ENCODE data around the gene ZNF891. TPM values are rescaled to one million over a fixed set of nuclear protein-coding genes. Genes with fewer than 3 reads are reported as not detected.

Gene ZNF891
- total RNA-seq (1 to 10 TPM; 4.8 to 7.2 TPM), polyA plus RNA-seq (ENCODE audit: insufficient read depth, low read depth, low replicate concordance) (1.6 TPM)
- long read RNA-seq, donor 1, full-length matches to known transcripts, result 2 of 18 reads
- long read RNA-seq, donor 1, partial matches to known transcripts, result 9 of 18 reads
- long read RNA-seq, donor 1, other reads (novel, unspliced or antisense), result 7 of 18 reads
- long read RNA-seq, donor 2, result 0 reads

DNA sequence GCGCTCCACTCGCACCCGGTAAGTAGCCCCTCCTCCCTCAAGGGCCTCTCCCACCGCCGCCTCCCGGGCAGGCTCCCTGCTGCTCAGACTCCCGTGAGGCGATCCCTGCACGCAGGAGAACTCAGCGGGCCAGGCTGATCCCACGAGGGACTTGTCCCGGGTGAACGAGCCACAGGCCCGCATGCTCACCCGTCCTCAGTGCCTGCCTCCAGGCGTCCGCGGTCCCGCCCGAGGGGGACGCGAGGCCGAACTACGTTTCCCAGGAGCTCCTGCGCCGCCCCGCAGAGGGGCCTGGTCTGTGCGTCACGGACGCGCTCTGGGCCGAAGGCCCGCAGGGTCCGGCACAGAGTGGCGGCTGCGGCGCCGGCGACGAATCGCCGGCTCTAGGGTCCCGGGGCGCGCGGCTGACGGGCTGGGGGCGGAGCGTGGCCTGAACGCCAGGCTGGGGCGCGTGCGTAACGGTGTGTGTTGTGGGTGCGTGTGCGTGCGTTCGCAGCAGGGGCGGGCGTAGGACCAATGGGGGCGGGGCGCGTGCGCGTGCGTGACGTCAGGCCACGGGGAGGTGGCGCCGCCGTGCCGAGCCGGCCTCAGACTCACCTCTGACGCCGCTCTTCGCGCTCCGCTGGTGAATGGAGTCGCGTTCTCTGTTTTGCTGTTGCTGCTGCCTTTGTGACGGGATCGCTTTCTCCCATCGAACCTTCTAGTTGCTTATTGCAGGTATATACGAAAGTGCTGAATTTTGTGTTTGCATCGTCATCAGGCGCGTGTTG lies at the start of gene ZNF891, which contains the start of gene ZNF10:
ZNF891 (minus strand) TSS at position 237 of the 770 bp plus-strand sequence. CDS start 8,356 bp downstream, outside the sequence.
ZNF10 (plus strand) TSS at position 590 of the 770 bp plus-strand sequence. CDS start 13,866 bp downstream, outside the sequence.
- Histone ChIP-seq H3K36me3 (ENCODE audit: low read depth, missing control alignments) (no peaks in the 10 kb centered on the region), H3K27me3 (no peaks in the 10 kb centered on the region), H3K4me1 (peaks cover 3% of the 10 kb centered on the region), H3K9me3 (no peaks in the 10 kb centered on the region), H3K4me3 (peak within 1 kb of the TSS; percentile 81 to 82), H3K27ac (peak within 1 kb of the TSS; percentile 83 to 95)
- intact Hi-C loops (cut with DNase I; ENCODE audit: low total_unique reads), result no loop called here
- peak; percentile 98 for DNase-seq
- whole genome bisulfite sequencing, 2 donors, result 1 to 2% methylated on average over 11 to 85 of the region's 87 CpGs
- TF ChIP-seq, protein P1, sequence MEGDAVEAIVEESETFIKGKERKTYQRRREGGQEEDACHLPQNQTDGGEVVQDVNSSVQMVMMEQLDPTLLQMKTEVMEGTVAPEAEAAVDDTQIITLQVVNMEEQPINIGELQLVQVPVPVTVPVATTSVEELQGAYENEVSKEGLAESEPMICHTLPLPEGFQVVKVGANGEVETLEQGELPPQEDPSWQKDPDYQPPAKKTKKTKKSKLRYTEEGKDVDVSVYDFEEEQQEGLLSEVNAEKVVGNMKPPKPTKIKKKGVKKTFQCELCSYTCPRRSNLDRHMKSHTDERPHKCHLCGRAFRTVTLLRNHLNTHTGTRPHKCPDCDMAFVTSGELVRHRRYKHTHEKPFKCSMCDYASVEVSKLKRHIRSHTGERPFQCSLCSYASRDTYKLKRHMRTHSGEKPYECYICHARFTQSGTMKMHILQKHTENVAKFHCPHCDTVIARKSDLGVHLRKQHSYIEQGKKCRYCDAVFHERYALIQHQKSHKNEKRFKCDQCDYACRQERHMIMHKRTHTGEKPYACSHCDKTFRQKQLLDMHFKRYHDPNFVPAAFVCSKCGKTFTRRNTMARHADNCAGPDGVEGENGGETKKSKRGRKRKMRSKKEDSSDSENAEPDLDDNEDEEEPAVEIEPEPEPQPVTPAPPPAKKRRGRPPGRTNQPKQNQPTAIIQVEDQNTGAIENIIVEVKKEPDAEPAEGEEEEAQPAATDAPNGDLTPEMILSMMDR (IDR thresholded peaks at IDR 0.05), result no peak
- TF ChIP-seq POLR2A (IDR thresholded peaks at IDR 0.05), result peak; percentile 85

DNA sequence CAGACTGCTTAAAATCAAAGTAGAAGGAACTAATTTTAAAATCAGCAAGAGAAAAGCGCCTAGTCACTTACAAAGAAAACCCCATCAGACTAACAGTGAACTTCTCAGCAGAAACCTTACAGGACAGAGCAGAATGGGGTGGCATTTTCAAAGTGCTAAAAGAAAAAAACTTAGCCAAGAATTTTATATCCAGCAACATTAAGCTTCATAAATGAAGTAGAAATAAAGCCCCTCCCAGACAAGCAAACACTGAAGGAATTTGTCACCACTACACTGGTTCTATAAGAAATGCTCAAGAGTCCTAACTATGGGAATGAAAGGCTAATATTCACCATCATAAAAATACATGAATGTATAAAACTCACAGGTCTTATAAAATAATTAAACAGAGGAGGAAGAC lies 44.8 kb upstream of the ZNF891 start:
- DNase-seq, result no peak
- TF ChIP-seq, protein P1 (IDR thresholded peaks at IDR 0.05), result no peak
- TF ChIP-seq POLR2A (IDR thresholded peaks at IDR 0.05), result no peak
- Histone ChIP-seq H3K4me1 (no peaks in the 10 kb centered on the region), H3K4me3 (no peak overlapping the region), H3K36me3 (ENCODE audit: low read depth, missing control alignments) (no peaks in the 10 kb centered on the region), H3K9me3 (no peaks in the 10 kb centered on the region), H3K27me3 (no peaks in the 10 kb centered on the region), H3K27ac (no peak overlapping the region)
- intact Hi-C loops (cut with DNase I; ENCODE audit: low total_unique reads), result no loop called here
- WGBS, 2 donors, result 70 to 84% methylated on average over 1 of the region's 1 CpG

DNA sequence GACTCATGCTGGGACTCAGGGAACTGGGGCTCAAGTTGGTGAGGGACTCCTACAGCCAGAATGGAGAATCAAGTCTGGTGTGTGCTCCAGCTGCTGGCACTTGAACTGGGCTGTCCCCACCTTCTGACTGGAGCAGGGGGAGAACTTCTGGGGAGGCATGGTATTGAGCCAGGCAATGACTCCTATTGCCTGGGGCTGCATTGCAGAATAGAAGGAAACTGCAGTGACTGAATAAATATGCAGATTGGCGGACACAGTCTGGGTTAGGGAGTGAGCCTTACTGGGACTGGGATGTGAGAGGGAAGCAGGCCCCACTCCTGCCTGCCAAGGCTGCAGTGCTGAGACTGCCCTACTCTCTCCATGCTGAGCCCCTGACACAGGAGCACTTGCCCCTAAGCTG lies 42.4 kb upstream of the ZNF891 start:
- TF ChIP-seq POLR2A (IDR thresholded peaks at IDR 0.05), result no peak
- DNase-seq, result no peak
- no peaks in the 10 kb centered on the region for H3K9me3 ChIP-seq
- H3K4me1 ChIP-seq, result no peaks in the 10 kb centered on the region
- H3K36me3 ChIP-seq (ENCODE audit: low read depth, missing control alignments), result no peaks in the 10 kb centered on the region
- H3K27me3 ChIP-seq, result no peaks in the 10 kb centered on the region
- no peak overlapping the region for H3K27ac ChIP-seq
- intact Hi-C loops (cut with DNase I; ENCODE audit: low total_unique reads), result no loop called here
- no peak overlapping the region for H3K4me3 ChIP-seq
- WGBS, 2 donors, result 100% methylated on average over 1 of the region's 1 CpG

DNA sequence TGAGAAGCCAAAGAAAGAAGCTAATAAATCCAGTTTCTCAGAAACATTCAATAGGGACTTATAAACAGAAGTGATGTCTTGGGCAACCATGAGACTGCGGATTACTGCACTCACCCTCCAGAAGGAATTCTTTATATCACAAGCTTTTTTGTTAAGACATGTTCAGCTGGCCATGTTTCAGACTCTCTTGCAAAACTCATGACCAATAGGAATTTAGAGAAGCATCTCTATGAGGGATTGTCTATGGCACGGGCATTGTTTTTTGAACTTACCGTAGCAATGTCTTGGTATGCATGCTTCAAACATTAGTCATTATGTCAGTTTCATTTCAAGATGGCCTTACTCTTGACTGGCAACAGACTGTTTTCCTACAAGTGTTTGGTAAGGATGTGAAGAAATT lies 35.7 kb upstream of the ZNF891 start:
- H3K9me3 ChIP-seq, result no peaks in the 10 kb centered on the region
- no peak for TF ChIP-seq POLR2A (IDR thresholded peaks at IDR 0.05)
- TF ChIP-seq, protein P1 (IDR thresholded peaks at IDR 0.05), result no peak

DNA sequence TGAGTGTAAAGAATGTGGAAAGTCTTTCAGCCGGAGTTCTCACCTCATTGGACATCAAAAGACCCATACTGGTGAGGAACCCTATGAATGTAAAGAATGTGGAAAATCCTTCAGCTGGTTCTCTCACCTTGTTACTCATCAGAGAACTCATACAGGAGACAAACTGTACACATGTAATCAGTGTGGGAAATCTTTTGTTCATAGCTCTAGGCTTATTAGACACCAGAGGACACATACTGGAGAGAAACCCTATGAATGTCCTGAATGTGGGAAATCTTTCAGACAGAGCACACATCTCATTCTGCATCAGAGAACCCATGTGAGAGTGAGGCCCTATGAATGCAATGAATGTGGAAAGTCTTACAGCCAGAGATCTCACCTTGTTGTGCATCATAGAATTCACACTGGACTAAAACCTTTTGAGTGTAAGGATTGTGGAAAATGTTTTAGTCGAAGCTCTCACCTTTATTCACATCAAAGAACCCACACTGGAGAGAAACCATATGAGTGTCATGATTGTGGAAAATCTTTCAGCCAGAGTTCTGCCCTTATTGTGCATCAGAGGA lies 26.1 kb upstream of the ZNF891 start:
- H3K4me3 ChIP-seq, result no peak overlapping the region
- H3K9me3 ChIP-seq, result peaks cover 4% of the 10 kb centered on the region
- TF ChIP-seq POLR2A (IDR thresholded peaks at IDR 0.05), result no peak
- TF ChIP-seq, protein P1 (IDR thresholded peaks at IDR 0.05), result no peak

More for the DNA sequence above, 35.7 kb upstream of the ZNF891 start:
- 90 to 93% methylated on average over 3 of the region's 3 CpGs for WGBS, 2 donors
- intact Hi-C loops (cut with DNase I; ENCODE audit: low total_unique reads), result no loop called here
- Histone ChIP-seq H3K4me1 (no peaks in the 10 kb centered on the region), H3K36me3 (ENCODE audit: low read depth, missing control alignments) (no peaks in the 10 kb centered on the region), H3K4me3 (no peak overlapping the region), H3K27me3 (no peaks in the 10 kb centered on the region), H3K27ac (no peak overlapping the region)
- no peak for DNase-seq

More for the DNA sequence above, 26.1 kb upstream of the ZNF891 start:
- Histone ChIP-seq H3K36me3 (ENCODE audit: low read depth, missing control alignments) (peaks cover 4% of the 10 kb centered on the region), H3K27ac (no peak overlapping the region), H3K4me1 (no peaks in the 10 kb centered on the region), H3K27me3 (no peaks in the 10 kb centered on the region)
- WGBS, 2 donors, result 89 to 100% methylated on average over 2 of the region's 2 CpGs
- intact Hi-C loops (cut with DNase I; ENCODE audit: low total_unique reads), result no loop called here
- DNase-seq, result no peak

All from testis (tissue), 5 donors.